GM12892 (cell line): ENCODE results near the gene SLC35F4.

Experiments used
- POLR2AphosphoS5 ChIP-seq: IDR thresholded peaks from 2 replicates; pipeline ENCODE4 v1.6.1; 2011; ENCODE audit warnings: low read depth, low read length, control low read depth
- TAF1 ChIP-seq: IDR thresholded peaks from 2 replicates; pipeline ENCODE4 v1.6.1; 2011; ENCODE audit warnings: low read depth, mild to moderate bottlenecking, control low read depth, low read length, borderline replicate concordance

GRCh38 chr14:57811998-57812546 is 53.8 kb downstream of the SLC35F4 start:
- TF ChIP-seq TAF1 (no peak), POLR2AphosphoS5 (no peak)
